HS-27A (cell line): ENCODE measurements around the gene CSRNP3.

Experiments
- DNase-seq: peaks from one replicate; pipeline ENCODE4 v3.0.0-alpha.2; 2012; ENCODE audit warnings: low read depth, missing footprints

CSRNP3 gene, protein sequence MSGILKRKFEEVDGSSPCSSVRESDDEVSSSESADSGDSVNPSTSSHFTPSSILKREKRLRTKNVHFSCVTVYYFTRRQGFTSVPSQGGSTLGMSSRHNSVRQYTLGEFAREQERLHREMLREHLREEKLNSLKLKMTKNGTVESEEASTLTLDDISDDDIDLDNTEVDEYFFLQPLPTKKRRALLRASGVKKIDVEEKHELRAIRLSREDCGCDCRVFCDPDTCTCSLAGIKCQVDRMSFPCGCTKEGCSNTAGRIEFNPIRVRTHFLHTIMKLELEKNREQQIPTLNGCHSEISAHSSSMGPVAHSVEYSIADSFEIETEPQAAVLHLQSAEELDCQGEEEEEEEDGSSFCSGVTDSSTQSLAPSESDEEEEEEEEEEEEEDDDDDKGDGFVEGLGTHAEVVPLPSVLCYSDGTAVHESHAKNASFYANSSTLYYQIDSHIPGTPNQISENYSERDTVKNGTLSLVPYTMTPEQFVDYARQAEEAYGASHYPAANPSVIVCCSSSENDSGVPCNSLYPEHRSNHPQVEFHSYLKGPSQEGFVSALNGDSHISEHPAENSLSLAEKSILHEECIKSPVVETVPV

DNA sequence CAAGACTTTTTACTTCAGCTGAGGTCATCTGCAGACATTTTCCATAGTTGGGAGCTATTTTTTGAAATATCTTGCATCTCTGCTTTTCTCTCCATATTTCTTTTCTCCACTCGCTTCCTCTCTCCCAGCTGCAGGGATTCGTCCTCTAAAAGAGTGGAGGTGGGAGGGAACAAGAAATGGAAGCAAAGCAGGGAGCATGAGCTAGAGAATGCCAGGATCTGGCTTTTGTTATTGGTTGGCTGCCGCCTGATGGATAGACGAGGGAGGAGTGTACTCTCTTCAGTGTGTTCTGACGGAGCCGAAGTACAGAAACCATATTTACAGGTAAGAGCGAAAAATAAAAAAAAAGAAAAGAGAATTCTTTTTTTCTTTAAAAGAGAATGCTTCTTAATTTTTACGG, at the start of gene CSRNP3:
CSRNP3 (plus strand) TSS at position 282 of the 400 bp plus-strand sequence. CDS start 125,368 bp downstream, outside the sequence.
- DNase-seq: peak; percentile 7

DNA sequence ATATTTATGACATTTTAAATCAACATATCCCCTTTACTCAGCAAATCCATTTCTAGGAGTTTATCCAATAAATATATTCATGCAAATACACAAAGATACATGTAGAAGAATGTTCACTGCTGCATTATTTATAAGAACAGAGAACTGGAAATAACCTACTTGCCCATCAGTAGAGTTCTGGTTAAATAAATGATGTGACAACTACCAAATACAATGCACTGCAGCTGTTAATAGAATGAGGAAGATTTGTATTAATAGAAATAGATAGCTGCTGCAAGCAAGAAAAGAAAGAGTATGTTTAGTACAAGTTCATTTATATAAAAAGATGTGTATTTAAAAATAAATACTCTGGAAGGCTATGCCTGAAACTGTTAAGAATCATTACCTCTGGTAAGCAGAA, 49.3 kb upstream of the CSRNP3 start:
- no peak for DNase-seq

DNA sequence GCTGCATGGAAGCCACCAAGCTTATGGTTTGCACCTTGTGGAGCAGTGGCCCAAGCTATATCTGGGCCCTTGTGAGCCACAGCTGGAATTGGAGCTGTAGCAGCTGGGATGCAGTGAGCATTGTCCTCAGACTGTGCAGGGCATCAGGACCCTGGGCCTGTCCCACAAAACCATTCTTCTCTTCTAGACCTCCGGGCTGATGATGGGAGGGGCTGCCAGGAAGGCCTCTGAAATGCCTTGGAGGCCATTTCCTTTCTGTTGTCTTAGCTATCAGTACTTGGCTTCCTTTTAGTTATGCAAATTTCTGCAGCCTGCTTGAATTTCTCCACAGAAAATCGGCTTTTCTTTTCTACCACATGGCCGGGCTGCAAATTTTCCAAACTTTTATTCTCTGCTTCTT, 46.4 kb upstream of the CSRNP3 start:
- no peak for DNase-seq

DNA sequence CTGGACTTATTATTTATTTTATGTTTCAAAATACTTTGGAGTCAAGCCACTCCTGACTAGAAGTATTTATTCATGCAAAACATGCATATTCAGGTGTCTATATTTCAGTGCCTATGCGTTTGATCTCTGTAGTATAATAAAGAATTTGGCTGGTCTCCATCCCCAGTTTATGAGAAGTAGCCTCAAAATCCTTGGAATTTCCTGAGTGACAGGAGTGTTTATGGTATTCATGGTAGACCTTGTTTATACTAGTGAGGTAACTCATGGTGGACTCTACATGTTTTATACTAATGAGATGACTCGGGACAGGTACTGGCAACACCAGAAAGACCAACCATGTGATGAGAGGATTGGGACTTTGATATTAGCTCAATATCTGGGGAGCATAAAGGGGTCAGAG, 43.9 kb upstream of the CSRNP3 start:
- no peak for DNase-seq

DNA sequence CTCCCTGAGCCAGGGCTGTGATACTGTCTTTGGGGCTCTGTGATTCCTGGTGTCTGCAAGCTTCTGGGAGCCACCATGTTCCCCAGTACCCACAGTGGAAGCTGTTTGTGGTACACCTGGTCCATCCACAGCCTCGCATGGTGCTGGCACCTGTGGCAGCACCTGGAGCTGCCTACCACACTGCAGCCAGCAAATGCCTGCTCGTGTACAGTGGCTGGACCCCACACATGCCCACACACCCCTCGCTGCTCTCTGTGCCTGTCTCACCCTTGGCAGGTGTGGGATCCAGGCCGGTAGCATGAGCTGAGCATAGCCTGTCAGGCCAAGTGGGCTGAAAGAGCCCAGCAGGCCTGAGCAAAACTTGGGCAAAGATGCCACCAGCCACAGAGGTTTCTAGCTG, 41.8 kb upstream of the CSRNP3 start:
- DNase-seq: no peak

DNA sequence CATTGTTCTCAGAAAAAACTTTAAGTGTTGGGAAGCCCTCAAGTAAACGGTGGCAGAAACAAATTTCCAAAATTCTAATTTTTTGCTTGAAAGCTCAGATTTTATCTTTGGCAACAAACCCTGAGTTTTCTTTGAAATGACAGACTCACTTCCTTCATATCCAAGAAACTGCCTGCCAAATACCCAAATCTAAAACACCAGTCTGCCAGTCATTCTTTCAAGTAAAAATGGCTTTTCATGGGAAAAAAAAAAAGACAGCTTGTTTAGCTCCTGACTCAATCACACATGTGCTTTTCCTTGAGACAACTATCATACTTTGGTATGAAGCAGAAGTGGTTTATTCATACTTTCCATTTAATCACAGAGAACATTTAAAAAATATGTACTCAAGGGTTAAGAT, 40.6 kb upstream of the CSRNP3 start:
- no peak for DNase-seq

DNA sequence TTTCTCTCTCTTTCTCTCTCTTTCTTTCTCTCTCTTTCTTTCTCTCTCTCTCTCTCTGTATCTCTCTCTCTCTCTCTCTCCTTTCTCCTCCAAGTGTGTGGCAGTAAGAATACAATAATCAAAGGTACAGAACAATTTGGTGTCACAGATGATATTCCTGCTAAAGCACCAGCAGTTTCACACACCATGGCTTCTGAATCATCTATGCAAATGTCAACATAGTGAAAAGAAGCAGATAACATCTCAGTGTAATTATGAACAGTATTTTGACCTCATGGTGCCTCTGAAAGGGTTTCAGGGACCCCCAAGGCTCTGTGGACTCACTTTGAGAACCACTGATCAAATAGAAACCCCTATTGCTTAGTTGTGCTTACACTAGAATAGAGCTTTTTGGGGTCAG, 38.5 kb upstream of the CSRNP3 start:
- DNase-seq: no peak

DNA sequence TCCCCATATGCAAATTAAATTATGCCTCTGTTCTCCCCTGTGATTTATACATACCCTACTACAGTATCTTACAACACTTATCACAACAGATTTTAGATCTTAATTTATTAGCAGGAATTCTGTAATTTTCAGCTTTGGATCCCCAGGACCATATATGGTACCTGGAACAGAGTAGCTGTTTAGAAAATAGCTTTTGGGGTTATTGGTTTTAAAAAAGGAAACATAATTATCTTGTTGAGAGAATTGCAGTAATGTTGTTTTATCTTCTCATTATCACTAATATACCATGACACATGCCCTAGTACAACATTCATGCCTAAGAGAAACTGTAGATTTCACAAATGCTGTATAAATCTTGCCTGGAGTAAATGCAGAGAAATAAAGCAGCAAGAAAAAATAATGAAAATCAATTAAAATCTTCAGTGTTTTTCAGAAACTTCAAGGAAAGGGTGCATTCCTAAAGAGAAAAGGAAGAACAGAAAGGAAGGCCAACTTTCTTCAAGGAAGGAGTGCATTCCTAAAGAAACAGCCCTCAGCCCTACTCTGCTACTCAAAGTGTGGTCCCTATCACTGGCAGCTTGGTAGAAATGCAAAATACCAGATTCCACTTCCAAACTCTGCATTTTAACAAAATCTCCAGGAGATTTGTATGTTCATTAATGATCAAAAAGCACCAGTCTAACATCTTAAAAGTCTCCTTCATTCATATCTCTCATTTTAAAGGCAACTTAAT, 37.1 kb upstream of the CSRNP3 start:
- no peak for DNase-seq

DNA sequence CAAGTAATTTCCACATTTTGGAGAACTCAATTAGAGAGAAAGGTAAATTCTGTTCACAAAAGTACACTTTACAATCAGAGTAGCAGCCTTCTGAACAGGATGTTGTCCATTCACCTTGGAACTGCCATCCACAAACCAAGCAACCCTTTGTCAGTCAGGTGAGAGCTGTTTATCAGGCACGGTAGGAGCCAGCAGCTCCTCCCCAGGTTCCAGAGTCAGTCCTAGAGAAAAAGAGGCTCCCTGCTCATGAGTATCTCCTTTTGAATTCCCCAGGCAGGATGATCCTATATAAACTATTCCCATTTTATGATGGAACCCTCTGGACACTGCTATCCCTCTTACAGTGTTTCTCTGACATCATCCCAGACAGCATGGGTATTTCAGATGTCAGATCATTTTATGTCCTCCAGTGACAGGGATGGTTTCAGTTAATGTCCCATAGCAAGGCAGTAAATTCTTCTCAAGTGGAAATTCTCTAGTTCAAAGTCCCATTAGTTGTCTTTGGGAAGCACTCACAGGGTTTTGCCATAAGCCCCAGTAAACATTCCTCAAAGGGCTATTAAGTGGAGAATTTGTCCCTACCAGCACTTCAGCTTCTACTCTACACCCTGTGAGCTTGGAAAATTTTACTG, 34.5 kb upstream of the CSRNP3 start:
- DNase-seq: no peak

DNA sequence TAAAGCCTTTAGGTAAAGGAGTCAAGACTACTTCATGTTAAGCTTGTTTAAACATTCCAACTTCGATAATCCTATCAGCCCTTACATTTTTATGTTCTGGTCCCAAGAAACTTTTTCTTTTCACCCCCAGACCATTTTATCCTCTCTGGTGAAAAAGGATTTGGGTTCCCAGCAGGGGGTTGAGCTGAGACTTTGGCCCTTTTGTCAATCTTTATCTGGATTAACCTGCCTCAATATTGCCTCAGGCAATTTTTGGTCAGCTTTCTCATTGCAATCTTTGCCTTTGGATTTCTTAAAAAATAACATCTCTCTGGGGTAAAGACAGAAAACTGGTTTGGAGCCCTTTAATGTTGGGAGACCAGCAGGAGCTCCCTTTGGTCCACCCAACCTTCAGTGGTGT, 33.9 kb upstream of the CSRNP3 start:
- no peak for DNase-seq

DNA sequence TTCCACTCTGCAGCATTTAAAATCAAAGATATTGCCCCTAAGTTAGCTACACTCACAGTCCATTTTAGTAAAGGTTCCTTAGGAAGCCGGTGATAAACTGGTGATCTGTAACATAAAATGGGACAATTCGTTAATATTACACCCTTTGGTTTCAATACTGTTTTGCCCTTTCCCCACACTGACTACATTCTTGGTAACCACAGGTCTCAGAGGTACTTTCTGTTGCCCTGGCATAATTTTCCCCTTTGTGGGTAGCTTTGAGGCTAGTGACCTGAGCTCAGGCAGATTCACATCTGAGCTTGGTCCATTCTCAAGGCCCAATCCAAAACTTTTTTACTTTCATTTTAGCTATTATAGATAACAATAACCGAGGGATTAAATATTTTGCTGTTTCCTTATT, 32.9 kb upstream of the CSRNP3 start:
- no peak for DNase-seq

DNA sequence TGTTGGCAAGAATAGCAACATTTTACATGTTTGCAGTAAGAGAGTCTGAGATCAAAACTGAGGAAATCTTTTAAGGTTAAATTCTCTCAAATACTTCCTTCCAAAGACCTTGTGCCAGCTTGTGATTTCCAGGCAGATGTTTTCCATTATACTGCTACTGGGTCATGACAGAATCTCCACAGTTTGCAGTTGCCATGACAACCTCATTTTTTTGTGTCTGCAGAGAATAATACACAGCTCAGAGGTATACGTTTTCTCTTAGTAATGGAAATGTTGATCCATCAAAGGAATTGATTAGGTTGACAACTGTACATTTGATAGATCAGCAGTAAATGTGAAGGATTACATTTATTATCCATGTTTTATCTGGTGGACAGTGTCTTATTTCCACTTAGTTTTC, 29.1 kb upstream of the CSRNP3 start:
- no peak for DNase-seq

DNA sequence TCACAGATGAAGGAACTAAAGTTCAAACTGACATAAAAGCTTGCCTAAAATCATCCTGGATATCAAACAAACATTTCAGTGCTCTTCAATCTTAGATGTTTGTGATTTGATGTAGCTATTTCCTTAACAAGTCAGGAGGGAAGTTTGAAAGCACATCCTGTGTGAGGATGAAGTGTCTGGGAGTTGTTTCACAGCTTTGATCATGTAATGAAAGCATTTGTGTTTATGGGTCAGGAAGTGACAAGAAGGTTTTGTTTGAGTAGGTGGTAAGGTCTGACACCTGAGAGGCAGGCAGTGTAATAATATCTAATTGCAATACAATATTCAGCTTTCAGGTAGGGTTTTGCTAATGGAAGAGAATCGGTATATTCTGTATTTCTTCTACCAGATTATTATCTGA, 26.0 kb upstream of the CSRNP3 start:
- no peak for DNase-seq

DNA sequence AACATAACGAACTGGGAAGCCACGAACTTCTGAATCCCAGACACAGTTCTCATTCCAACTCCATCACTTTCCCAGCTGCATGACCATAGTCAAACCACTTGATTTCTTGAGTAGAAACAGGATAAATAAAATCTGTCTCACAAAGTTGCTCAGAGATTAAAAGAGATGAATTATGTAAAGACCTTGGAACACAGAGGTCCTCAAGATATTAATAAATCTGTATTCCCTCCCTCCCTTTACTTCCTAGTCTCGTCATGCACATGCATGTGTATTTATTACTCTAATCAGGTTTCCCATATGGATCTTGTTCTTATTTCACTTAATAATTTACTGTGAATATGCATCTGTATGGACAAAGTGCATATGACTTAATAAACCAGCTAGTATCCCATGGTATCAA, 21.1 kb upstream of the CSRNP3 start:
- DNase-seq: no peak

DNA sequence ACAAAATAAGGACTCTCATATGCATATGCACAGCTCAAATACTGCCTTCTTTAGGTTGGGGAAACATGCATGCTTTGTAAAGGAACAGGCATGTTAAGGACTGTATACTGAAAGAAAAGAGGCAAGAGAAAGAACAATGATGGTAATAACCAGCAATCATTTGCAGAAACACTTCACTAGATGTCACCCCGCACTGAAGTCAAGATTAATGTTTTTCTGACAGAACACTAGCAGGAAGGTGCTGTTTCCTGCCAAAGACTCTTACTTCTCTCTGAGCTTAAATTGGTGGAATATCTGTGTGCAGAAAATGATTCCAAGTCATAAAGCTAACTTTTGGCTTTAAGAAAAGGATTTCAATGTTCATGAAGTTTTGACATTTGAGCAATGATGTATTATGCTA, 19.3 kb upstream of the CSRNP3 start:
- DNase-seq: no peak

DNA sequence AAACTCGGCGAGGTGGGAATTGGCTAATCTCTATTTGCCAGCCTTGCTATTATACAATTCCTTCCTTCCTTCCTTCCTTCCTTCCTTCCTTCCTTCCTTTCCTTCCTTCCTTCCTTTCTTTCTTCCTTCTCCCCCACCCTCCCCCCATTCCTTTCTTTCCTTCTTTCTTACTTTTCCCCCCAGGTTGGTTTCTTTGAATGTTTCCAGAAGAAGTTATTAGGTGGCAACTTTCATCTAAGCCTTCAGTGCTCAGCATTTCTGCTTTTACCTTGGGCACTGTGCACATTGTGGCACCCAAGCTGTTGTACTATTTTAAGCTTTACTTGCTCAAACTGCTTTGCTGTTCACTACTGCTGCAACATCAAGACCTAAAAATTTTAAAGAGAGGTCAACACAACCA, 17.2 kb upstream of the CSRNP3 start:
- DNase-seq: no peak

DNA sequence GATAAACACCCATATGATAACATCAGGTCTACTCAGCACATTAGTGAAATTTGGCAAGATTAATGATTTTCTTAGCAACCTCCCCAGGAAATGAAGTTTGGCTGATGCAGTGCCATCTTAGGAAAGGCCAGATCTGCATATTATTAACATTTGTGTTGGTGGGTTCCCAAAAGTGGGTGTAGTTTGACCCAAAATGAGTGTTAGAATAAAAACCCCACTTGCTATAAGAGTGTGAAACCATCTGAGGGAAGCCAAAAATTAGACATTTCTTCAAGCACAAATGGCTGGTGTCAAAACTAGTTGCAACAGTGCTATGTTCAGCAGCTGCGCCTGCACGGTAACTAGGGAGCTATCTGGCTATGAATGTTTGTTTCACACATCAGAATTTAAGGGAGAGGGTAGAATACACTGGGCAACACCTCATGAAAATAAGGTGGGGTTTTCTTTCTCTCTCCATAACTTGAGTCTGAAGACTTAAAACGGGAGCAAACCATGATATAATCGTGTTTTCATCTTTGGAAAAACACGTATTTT, 15.9 kb upstream of the CSRNP3 start:
- DNase-seq: no peak

DNA sequence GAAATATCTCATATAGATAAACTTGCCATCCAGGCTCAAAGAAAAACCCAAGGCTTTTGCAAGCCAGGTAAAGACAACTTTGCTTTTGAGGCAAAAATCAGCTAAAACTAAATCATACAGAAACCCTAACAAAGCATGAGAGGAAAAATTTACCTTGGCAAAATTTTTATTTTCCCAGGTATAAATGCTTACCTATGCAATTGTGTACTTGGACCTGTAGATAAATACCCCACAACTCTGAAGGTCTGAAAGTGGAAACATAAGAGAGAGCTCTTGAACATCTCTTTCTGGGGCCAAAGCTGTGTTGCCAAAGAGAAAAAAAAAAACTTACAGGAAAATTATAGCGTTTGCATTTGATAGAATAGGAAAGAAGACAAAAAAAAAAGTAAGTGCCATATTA, 14.6 kb upstream of the CSRNP3 start:
- DNase-seq: no peak

DNA sequence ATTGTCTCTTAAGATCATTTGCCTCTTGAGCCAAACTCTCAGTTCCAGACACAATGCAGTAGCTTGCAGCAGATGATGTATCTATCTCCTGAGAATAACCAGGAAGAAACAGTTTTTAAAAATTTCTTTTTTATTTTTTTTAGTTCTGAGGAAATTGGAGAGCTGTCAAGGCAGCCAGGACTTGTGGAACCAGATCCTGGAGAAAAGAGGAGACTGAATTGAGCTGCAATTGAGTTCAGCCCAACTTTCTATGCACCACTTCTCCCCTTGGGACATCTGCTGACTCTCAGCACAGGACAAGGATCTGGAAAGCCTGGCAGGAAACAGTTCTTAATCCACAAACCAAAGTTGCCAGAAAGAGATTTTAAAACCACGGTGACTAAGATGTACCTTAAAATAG, 13.5 kb upstream of the CSRNP3 start:
- no peak for DNase-seq

DNA sequence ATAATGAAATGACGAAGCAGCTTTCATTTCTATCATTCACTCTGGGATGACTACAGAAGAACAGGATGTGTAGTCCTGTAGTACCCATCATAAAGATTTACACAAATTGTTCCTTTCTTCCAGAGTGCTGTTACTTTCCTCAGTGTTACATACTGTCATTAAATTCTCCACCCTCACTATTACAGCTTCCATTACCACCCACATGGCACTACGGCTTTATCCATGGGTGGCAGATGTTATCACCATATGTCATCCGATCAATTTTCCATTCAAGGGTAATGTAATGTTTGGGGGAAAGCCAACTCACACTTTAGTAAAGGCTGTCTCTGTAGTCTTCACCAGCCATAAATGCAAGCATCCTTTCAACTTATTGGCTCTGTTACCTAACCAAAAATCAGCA, 7.1 kb upstream of the CSRNP3 start:
- DNase-seq: no peak

DNA sequence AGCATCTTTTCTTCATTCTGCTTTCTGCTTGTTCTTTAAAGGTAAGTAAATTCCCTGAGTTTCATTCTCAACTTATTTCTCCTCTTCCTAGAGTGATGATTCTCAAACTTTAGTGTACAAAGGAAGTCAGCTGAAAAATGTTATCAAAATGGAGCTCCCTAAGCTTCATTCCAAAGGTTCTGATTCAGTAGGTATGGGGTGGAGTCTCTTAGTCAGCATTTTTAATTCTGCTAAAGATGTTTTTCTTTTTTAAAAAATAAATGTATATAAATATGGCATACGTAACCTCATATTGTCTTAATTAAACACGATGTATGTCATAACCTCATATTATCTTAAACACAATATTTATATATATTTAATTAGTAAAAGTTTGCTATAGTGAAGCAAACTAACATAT, 3.1 kb upstream of the CSRNP3 start:
- DNase-seq: no peak

DNA sequence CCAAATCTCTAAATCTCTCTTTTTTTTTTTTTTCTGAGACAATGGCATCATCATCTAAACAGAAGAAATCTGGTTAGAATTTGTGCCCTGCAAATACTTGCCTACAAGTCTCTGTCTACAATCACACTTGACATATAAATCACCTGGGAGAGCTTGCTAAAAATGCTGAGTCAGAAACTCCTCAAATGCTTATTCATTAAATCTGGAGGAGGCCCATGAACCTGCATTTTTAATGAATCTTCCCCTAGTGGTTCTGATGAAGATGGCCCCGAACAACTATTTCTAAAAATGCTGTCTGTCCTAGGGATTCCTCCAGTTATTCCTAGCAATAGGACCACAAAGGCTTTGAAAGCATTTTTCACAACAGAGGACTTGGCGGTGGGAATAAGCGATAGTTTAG, 1.6 kb upstream of the CSRNP3 start:
- DNase-seq: no peak

DNA sequence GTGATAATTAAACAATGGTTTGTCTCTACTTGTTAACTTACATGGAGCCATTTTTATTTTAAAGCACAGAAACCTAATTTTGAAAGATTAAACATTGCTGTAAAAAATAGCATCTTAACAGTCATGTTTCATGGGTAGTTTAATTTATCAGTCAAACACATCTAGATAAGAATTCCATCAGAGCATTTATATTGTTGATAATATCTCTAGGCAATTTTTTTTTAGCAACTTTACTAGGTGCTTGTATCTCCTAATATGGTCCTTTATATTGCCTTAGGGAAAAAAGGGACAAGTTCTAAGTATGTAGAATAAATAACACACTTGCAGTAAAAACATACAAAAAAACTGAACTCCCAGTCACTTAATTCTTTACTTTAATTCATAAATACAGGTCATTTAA, 863 bp downstream of the CSRNP3 start:
- no peak for DNase-seq
